ENCODE results near the gene MOCS3.
A peak's percentile ranks its signal among the peaks of the same experiment; 100 is the strongest.

The MOCS3 gene

GRCh38 chr20:50982363-50982762, 23.7 kb downstream of the MOCS3 start:
- no peak for DNase-seq (ENCODE audit: low read depth, low spot score)

- no peak for DNase-seq (ENCODE audit: low read depth, low spot score)
Observed at GRCh38 chr20:50983321-50983720, 24.7 kb downstream of the MOCS3 start.

GRCh38 chr20:50987493-50988210, 29.0 kb downstream of the MOCS3 start:
- DNase-seq (ENCODE audit: low read depth, low spot score), result no peak

- no peak for DNase-seq (ENCODE audit: low read depth, low spot score)
Observed at GRCh38 chr20:50991076-50991475, 32.5 kb downstream of the MOCS3 start.

- no peak for DNase-seq (ENCODE audit: low read depth, low spot score)
Observed at GRCh38 chr20:50992336-50992732, 33.7 kb downstream of the MOCS3 start.

- DNase-seq (ENCODE audit: low read depth, low spot score), result peak; percentile 97
Observed at GRCh38 chr20:50992733-50993457, 34.3 kb downstream of the MOCS3 start.

GRCh38 chr20:50993876-50994275, 35.3 kb downstream of the MOCS3 start:
- no peak for DNase-seq (ENCODE audit: low read depth, low spot score)

- DNase-seq (ENCODE audit: low read depth, low spot score), result no peak
Observed at GRCh38 chr20:50995506-50995905, 36.9 kb downstream of the MOCS3 start.

GRCh38 chr20:50996901-50997865, 38.6 kb downstream of the MOCS3 start:
- no peak for DNase-seq (ENCODE audit: low read depth, low spot score)

- no peak for DNase-seq (ENCODE audit: low read depth, low spot score)
Observed at GRCh38 chr20:50999355-50999754, 40.7 kb downstream of the MOCS3 start.

GRCh38 chr20:51001430-51002265, 43.0 kb downstream of the MOCS3 start:
- DNase-seq (ENCODE audit: low read depth, low spot score), result no peak

- DNase-seq (ENCODE audit: low read depth, low spot score), result no peak
Observed at GRCh38 chr20:51002633-51003032, 44.0 kb downstream of the MOCS3 start.

GRCh38 chr20:51003753-51004152, 45.1 kb downstream of the MOCS3 start:
- DNase-seq (ENCODE audit: low read depth, low spot score), result no peak

GRCh38 chr20:51004305-51004727, 45.7 kb downstream of the MOCS3 start:
- no peak for DNase-seq (ENCODE audit: low read depth, low spot score)

- no peak for DNase-seq (ENCODE audit: low read depth, low spot score)
Observed at GRCh38 chr20:51004781-51005180, 46.2 kb downstream of the MOCS3 start.

GRCh38 chr20:51005214-51005613, 46.6 kb downstream of the MOCS3 start:
- DNase-seq (ENCODE audit: low read depth, low spot score), result no peak

- DNase-seq (ENCODE audit: low read depth, low spot score), result no peak
Observed at GRCh38 chr20:51008718-51009117, 50.1 kb downstream of the MOCS3 start.

- DNase-seq (ENCODE audit: low read depth, low spot score), result no peak
Observed at GRCh38 chr20:51009303-51010042, 50.9 kb downstream of the MOCS3 start.

- no peak for DNase-seq (ENCODE audit: low read depth, low spot score)
Observed at GRCh38 chr20:51010043-51010365, 51.4 kb downstream of the MOCS3 start.

GRCh38 chr20:51010932-51011331, 52.3 kb downstream of the MOCS3 start:
- no peak for DNase-seq (ENCODE audit: low read depth, low spot score)

- no peak for DNase-seq (ENCODE audit: low read depth, low spot score)
Observed at GRCh38 chr20:51011479-51011878, 52.9 kb downstream of the MOCS3 start.
